COR-L47 (cell line): ENCODE data around the gene LSM14B.

ENCODE experiments used
- DNase-seq: peaks from one replicate; lab custom pipeline; 2025; lab: John Stamatoyannopoulos, UW

LSM14B gene

DNA sequence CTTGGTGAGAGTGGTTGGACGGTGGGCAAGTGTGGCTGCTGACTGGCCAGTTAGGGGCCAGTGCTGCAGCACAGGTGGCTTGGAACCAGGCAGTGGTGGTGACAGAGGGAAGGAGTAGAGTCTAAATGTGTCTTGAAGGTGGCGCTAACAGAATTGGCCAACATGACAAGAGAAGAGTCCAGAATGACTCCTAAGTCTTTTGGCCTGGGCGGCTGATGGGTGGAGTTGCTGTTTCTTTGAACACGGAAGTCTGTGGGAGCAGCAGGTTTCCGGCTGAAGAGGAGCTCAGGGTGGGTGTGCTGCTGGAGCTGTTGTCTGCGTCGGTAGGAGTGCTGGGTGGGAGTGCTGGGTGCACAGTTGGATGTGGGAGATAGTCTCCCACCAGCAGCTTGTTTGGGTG, 10.1 kb downstream of the LSM14B start:
- no peak for DNase-seq

GRCh38 chr20:62133051-62133845, 11.0 kb downstream of the LSM14B start:
- no peak for DNase-seq

DNA sequence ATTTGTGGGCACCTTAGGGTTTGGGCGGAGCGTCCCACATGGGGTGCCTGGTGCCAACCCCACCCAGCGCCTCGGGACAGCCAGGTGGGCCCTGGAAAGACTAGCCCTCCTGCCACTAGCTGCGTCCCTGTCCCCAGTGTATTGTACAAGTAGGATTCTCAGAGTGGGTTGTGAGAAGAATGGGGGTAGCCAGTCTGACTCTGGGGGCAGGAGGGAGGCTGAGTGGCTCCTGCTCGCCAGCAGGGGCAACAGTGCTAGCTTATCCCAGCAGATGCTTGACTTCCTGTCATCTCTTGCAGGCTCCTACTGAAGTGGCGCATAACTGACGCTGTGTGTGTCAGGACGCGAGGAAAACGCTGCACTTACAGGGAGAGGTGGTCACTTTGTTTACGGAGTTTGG, 11.6 kb downstream of the LSM14B start:
- no peak for DNase-seq

GRCh38 chr20:62134735-62135231, 12.5 kb downstream of the LSM14B start:
- no peak for DNase-seq

GRCh38 chr20:62135573-62136266, 13.4 kb downstream of the LSM14B start:
- no peak for DNase-seq

DNA sequence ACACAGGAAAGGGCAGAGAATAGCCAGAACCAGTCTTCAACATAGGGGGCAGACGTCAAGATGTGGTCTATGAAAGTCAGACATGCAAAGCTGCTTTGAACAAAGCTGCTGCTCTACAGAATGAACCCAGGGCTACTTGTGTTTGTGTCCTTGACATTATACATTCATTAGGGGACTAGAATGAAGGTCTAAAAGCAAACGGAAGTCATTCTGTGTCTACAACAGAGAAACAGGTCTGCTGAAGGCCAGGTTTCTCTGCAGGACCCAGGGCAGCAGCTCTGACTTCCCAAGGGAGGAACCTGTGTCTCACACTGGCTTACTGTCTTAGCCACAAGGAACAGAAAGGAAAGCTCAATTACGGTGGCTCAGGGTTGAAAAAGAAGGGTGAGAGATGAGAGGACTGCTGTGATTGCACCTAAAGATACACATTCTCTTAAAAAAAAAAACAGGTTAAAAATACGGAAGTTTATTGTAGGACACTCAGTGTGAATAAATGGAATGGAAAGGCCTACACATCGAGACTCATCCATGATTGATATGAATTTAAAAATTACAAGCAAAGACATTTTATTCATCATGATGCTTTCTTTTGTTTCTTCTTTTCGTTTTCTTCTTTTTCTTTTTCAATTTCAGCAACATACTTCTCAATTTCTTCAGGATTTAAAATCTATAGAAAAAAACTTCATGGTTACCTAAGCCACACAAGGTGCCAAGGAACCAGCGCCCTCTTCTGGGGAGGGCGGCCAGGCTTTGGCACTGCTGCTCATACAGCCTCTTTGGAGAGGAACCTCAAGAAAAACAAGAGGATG, 14.2 kb downstream of the LSM14B start:
- DNase-seq = peak; percentile 40

- DNase-seq = no peak
Measured at GRCh38 chr20:62137092-62137384, 14.8 kb downstream of the LSM14B start.

DNA sequence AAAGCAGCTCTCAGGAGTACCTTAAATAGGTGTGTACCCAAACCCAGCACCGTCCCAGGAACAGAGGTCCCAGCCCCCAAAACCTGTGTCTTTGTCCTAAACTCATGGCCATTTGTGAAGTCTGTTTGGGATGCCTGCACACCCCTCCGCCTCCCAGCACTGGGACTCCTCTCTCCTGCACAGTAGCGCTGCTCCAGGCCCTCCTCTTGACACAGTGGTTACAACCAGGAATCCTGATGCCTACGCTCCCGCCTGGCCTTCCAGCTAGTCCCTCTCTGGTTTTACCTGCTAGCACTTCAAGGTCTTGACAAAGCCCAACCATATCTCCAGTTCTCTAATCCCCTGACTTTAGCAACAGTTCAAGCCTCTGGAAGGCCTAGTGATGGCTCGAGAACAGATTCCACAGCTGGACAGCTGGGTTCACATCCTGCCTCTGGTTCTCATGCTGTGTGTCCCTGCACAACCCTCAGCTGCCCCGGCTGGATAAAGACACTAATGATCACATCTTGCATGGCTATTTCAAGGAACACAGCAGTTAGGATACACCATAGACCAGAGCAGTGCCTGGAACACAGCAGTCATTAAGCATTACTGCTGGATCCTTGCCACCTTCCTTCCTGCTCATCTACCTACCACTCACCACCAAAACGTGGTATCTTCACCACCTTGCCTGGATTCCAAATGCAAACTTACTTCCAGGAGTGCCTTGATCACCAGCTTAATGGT, 15.4 kb downstream of the LSM14B start:
- DNase-seq = no peak

DNA sequence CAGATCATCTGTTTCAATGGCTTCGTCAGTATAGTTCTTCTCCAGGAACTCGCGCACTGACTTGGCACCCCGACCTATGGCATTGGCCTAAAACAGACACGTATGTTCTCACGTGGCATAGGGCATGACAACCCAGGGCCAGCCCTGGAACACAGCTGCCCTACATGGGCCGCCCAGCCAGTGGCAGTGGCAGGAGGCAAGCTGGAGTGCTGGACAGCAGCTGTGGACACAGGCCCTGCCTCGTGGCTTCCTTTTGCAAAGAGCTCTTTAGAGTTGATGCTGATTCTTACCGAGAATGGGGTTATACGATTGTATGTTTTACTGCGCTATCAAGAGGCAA, 15.9 kb downstream of the LSM14B start:
- no peak for DNase-seq

DNA sequence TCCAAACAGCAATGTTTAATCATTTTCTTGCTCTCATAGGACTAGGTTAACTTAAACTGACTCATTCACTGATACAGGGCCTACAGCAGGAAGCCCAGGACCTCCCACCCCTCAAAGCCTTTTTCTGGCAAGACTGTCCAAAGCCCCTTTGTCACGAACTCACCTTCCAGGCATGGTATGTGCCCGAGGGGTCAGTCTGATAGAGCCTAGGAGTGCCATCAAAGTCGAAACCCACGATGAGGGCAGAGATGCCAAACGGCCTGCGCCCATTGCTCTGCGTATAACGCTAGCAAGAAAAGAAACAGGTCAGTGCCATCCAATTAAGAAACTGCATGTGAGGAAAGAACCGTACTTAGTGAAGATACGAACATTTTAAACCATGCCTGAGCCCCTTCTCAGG, 16.6 kb downstream of the LSM14B start:
- DNase-seq = no peak

GRCh38 chr20:62139636-62140035, 17.4 kb downstream of the LSM14B start:
- DNase-seq = no peak

GRCh38 chr20:62141043-62141396, 18.7 kb downstream of the LSM14B start:
- no peak for DNase-seq

DNA sequence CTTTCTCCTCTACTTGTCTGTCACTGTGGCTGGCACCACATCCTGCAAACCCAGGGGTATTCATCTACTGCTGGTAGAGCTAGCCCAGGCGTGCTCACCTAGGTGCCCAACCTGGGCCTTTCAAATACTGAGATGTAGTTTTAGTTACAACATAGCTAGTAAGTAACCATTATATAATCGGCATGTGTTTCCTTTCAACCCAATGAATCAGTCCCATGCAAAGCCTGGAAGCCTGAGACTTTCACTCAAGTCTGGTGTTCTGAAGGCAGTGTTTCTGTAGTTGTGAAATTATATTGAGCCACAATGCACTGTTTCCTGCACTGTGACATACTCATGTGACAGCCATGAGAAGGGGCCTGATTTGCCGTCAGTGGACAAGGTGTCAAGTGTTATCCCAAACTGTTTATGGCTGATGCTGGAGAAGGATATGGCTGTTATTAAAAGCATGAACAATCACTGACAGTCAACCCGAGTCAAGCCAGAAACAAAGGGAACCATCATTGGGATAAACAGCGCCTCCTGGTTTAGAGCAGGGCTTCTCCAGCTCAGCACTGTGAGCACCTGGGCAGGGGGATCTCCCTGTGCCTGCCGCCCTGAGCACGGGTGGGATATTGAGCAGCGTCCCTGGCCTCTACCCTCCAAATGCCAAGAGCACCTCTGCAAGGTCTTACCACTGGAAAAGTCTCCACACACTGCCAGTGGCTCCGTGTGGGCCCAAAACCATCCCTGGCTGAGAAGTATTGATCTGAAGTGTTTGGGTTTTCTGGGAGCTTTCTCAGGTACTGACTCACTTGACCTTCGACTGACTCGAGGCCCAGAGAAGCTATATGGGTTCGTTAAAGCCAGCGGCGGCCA, 19.3 kb downstream of the LSM14B start:
- DNase-seq = peak; percentile 33

GRCh38 chr20:62142252-62143080, 20.2 kb downstream of the LSM14B start:
- no peak for DNase-seq

GRCh38 chr20:62143081-62143956, 21.0 kb downstream of the LSM14B start, which contains the start of the genes PSMA7 and SS18L1:
TSS of gene PSMA7 (minus strand) at chr20:62143394. CDS start at chr20:62143303, 91 bp downstream.
TSS of gene SS18L1 (plus strand) at chr20:62143769. CDS start at chr20:62143821, 52 bp downstream.
- DNase-seq = peak; percentile 84

DNA sequence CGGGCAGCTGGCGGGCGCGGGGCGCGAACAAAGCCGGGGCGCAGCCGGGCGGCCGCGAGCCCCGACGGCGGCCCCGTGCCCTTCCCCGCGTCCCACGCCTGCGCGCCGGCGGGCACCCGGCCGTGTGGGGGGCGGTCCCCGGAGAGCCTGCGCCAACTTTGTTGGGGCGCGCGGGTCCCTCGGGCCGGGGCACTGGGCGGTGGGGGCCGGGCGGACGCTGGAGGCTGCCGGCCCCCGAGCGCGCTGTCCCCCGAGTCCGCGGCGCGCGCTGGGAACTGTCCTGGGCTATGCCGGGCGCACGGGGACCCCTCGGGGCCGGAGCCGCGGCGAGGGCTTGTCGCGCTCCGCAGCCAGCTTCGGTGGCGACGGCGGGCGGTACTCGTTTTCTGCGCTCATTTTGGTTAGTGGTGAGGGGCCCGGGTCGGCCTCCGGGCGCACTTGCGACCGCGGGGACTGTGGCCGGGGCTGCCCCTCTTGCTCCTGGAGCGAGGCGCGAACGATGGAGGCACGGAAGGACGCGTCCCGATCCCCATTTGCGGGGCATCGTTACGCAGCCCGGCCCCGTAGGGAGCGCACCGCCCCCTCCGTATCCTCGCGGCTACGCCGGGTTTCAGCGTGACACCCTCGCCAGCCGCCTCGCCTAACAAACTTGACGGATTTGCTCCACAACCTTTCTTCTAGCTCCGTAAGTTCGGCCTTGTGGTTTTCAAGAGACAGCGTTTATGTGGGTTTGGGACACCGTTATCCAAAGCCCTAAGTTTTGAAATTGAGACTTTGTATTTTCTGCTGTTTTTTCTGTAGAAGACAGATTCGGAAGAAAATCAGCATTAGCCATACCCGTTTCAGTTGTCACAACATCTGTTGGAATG, 21.9 kb downstream of the LSM14B start:
- peak; percentile 40 for DNase-seq

DNA sequence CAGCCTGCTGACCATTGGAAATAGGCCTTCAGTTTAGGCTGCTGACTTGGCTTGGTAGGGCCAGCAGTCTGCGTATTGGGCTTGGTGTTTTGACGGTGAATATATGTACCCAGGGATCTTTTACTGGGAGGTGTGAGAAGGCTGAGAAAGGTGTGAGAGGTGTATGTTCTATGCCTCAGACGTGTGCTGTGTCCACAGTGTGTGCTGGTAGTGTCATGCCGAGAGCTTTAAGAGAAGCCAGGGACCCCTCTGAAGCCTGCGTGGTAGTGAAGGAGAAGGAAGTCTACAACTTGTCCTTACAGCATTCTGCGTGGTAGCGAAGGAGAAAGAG, 23.4 kb downstream of the LSM14B start:
- no peak for DNase-seq

DNA sequence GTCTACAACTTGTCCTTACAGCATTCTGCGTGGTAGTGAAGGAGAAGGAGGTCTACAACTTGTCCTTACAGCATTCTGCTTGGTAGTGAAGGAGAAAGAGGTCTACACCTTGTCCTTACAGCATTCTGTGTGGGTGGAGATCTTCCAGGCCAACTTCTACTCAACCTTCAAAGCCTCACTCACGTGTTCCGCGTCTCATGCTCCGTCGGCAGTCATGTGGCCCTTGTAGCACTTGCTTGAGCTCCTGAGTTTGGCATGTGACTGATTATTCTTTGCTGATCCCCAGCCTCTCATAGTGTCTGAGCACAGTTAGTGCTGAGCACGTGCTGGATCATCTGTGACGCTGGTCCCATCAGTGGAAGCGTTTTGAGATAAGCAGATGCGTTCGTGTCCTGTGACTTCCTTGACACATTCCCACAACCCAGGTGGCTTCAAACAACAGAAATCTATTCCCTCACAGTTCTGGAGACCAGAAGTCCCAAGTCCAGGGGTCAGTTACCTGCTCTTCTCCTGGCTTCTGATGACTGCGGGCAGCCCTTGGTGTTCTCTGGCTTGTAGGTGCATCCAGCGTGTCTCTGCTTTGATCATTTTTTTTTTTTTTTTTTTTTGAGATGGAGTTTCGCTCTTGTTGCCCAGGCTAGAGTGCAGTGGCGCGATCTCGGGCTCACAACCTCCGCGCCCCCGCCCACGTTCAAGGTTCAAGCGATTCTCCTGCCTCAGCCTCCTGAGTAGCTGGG, 23.9 kb downstream of the LSM14B start:
- DNase-seq = no peak
